ENCODE results near the gene TRPM4. TPM values are rescaled to one million over a fixed set of nuclear protein-coding genes. Genes with fewer than 3 reads are reported as not detected.

The TRPM4 gene
- total and polyA plus RNA-seq, 2 of the 13 experiments (the other 11 are each of a cell fraction or from before 2014, with no cell fraction given) = 1.9 to 4.3 TPM

GRCh38 chr19:49148784-49149651 is 8.6 kb upstream of the TRPM4 start (continued):
- TF ChIP-seq ZGPAT (CRISPR knock-in tag; IDR thresholded peaks at IDR 0.05) (no peak), ZNF605 (CRISPR knock-in tag; IDR thresholded peaks at IDR 0.05) (no peak), PRDM10 (CRISPR knock-in tag; IDR thresholded peaks at IDR 0.05; ENCODE audit: low read depth) (peak; percentile 24; the same call in 1 of the 2 replicates), POGK (CRISPR knock-in tag; conservative IDR thresholded peaks at IDR 0.05) (no peak), CBX5 (CRISPR knock-in tag; IDR thresholded peaks at IDR 0.05; ENCODE audit: borderline replicate concordance) (no peak), CAMTA2 (CRISPR knock-in tag; IDR thresholded peaks at IDR 0.05; ENCODE audit: borderline replicate concordance) (0 out of 2 replicates have a peak, but pooled peaks have one; percentile 45), ZNF501 (CRISPR knock-in tag; IDR thresholded peaks at IDR 0.05) (0 out of 2 replicates have a peak, but pooled peaks have one; percentile 1), EZH2 (conservative IDR thresholded peaks at IDR 0.05; ENCODE audit: low read depth, low read length) (no peak), MED8 (CRISPR knock-in tag; IDR thresholded peaks at IDR 0.05; ENCODE audit: insufficient replicate concordance) (no peak), ZNF468 (CRISPR knock-in tag; IDR thresholded peaks at IDR 0.05) (0 out of 2 replicates have a peak, but pooled peaks have one; percentile 17), SRSF1 (optimal IDR thresholded peaks at IDR 0.05; ENCODE audit: low read depth, low read length) (peak; percentile 35), SNAPC2 (CRISPR knock-in tag; IDR thresholded peaks at IDR 0.05) (0 out of 2 replicates have a peak, but pooled peaks have one; percentile 41), ZFX (CRISPR knock-in tag; IDR thresholded peaks at IDR 0.05; ENCODE audit: low read depth) (peak; percentile 62), ZNF280B (CRISPR knock-in tag; IDR thresholded peaks at IDR 0.05; ENCODE audit: borderline replicate concordance) (peak; percentile 55; the same call in 1 of the 2 replicates), HMG20B (CRISPR knock-in tag; conservative IDR thresholded peaks at IDR 0.05) (no peak), TRAFD1 (CRISPR knock-in tag; IDR thresholded peaks at IDR 0.05; ENCODE audit: borderline replicate concordance) (no peak), ZNF607 (CRISPR knock-in tag; IDR thresholded peaks at IDR 0.05; ENCODE audit: borderline replicate concordance) (0 out of 2 replicates have a peak, but pooled peaks have one; percentile 54)

Measured in HepG2 (cell line).